Measurements from ENCODE around the gene SEPTIN7.

SEPTIN7 gene

GRCh38 chr7:35787925-35788324 lies 12.9 kb upstream of the SEPTIN7 start:
- no peak overlapping the region for H3K4me3 ChIP-seq (ENCODE audit: low read depth, low read length)
- TF ChIP-seq CTCF (IDR thresholded peaks at IDR 0.05; ENCODE audit: borderline replicate concordance, insufficient read depth, low read depth, low read length), result no peak

GRCh38 chr7:35792472-35792871 lies 8.4 kb upstream of the SEPTIN7 start:
- H3K4me3 ChIP-seq (ENCODE audit: low read depth, low read length), result no peak overlapping the region
- TF ChIP-seq CTCF (IDR thresholded peaks at IDR 0.05; ENCODE audit: borderline replicate concordance, insufficient read depth, low read depth, low read length), result no peak

- no peak overlapping the region for H3K4me3 ChIP-seq (ENCODE audit: low read depth, low read length)
- TF ChIP-seq CTCF (IDR thresholded peaks at IDR 0.05; ENCODE audit: borderline replicate concordance, insufficient read depth, low read depth, low read length), result no peak
Measured at GRCh38 chr7:35792873-35793489, 7.9 kb upstream of the SEPTIN7 start.

- H3K4me3 ChIP-seq (ENCODE audit: low read depth, low read length), result no peak overlapping the region
- TF ChIP-seq CTCF (IDR thresholded peaks at IDR 0.05; ENCODE audit: borderline replicate concordance, insufficient read depth, low read depth, low read length), result no peak
Measured at GRCh38 chr7:35797311-35797710, 3.5 kb upstream of the SEPTIN7 start.

GRCh38 chr7:35799846-35800717 lies 775 bp upstream of the SEPTIN7 start:
- peak overlapping the region; percentile 99 for H3K4me3 ChIP-seq (ENCODE audit: low read depth, low read length)
- TF ChIP-seq CTCF (IDR thresholded peaks at IDR 0.05; ENCODE audit: borderline replicate concordance, insufficient read depth, low read depth, low read length), result no peak

GRCh38 chr7:35801392-35802101 lies 690 bp downstream of the SEPTIN7 start:
- TF ChIP-seq CTCF (IDR thresholded peaks at IDR 0.05; ENCODE audit: borderline replicate concordance, insufficient read depth, low read depth, low read length), result peak; percentile 32; the same call in 1 of the 2 replicates
- peak overlapping the region; percentile 99 for H3K4me3 ChIP-seq (ENCODE audit: low read depth, low read length)
